ENCODE measurements around the gene FANK1. TPM values are rescaled to one million over a fixed set of nuclear protein-coding genes. Genes with fewer than 3 reads are reported as not detected.

Gene FANK1
- polyA plus RNA-seq, 2 of the 4 experiments (the other 2 are of a cell fraction): 4.1 to 5.3 TPM

GRCh38 chr10:126049759-126050700, 153.7 kb downstream of the FANK1 start:
- H3K4me1 ChIP-seq: no peaks in the 10 kb centered on the region
- no peak for FAIRE-seq
- H3K27ac ChIP-seq: no peak overlapping the region
- ChIA-PET POLR2A (no interaction called here), CTCF (interaction anchor here (1.2 kb wide), 1 partner anchor 11 kb away, joined by 4 read pairs; no protein-coding TSS in a partner anchor)
- no peak for DNase-seq (ENCODE audit: low read depth in 1 of 2, low spot score in 1 of 2)
- H3K4me3 ChIP-seq: no peak overlapping the region
- no peak for TF ChIP-seq EP300 (IDR thresholded peaks at IDR 0.05)
- no peak for TF ChIP-seq ZNF302 (CRISPR knock-in tag; IDR thresholded peaks at IDR 0.05)
- 74% methylated on average over 13 of the region's 13 CpGs for WGBS (ENCODE audit: missing lambda C conversion rate)
- H3K4me2 ChIP-seq: no peak overlapping the region
- ATAC-seq: no peak
- no peaks in the 10 kb centered on the region for H3K9me3 ChIP-seq

- FAIRE-seq: no peak
- ChIA-PET CTCF (interaction anchor here (0.8 kb wide), 1 partner anchor 69 kb away, joined by 3 read pairs; no protein-coding TSS in a partner anchor), POLR2A (no interaction called here)
- WGBS (ENCODE audit: missing lambda C conversion rate): 62% methylated on average over 2 of the region's 2 CpGs
- no peak overlapping the region for H3K4me2 ChIP-seq
- no peaks in the 10 kb centered on the region for H3K4me1 ChIP-seq
- no peak for ATAC-seq
- H3K27ac ChIP-seq: no peak overlapping the region
- no peak overlapping the region for H3K4me3 ChIP-seq
- no peaks in the 10 kb centered on the region for H3K9me3 ChIP-seq
- no peak for TF ChIP-seq FOSB (CRISPR knock-in tag; IDR thresholded peaks at IDR 0.05)
- no peak for TF ChIP-seq RCOR1 (IDR thresholded peaks at IDR 0.05; ENCODE audit: low read depth, low read length)
- TF ChIP-seq CHD4 (IDR thresholded peaks at IDR 0.05; ENCODE audit: borderline replicate concordance): no peak
- TF ChIP-seq RNF2 (IDR thresholded peaks at IDR 0.05; ENCODE audit: borderline replicate concordance, low read depth): no peak
- TF ChIP-seq REST (IDR thresholded peaks at IDR 0.05): no peak
- no peak for TF ChIP-seq FOSL2 (IDR thresholded peaks at IDR 0.05)
- TF ChIP-seq FOSL2 (CRISPR knock-in tag; IDR thresholded peaks at IDR 0.05): no peak
- no peak for TF ChIP-seq ZSCAN20 (CRISPR knock-in tag; IDR thresholded peaks at IDR 0.05)
- TF ChIP-seq ESRRA (IDR thresholded peaks at IDR 0.05; ENCODE audit: borderline replicate concordance, low read length): no peak
- no peak for TF ChIP-seq RARB (CRISPR knock-in tag; IDR thresholded peaks at IDR 0.05)
- no peak for TF ChIP-seq ZNF302 (CRISPR knock-in tag; IDR thresholded peaks at IDR 0.05)
- no peak for TF ChIP-seq TP53 (CRISPR knock-in tag; IDR thresholded peaks at IDR 0.05)
- no peak for TF ChIP-seq CHD2 (IDR thresholded peaks at IDR 0.05; ENCODE audit: low read length, partially characterized antibody)
- TF ChIP-seq GATA3 (IDR thresholded peaks at IDR 0.05; ENCODE audit: borderline replicate concordance): no peak
- TF ChIP-seq NR3C1 (IDR thresholded peaks at IDR 0.05): no peak
- no peak for TF ChIP-seq HDAC2 (IDR thresholded peaks at IDR 0.05)
- no peak for TF ChIP-seq HMGXB4 (CRISPR knock-in tag; IDR thresholded peaks at IDR 0.05; ENCODE audit: borderline replicate concordance)
- TF ChIP-seq JUN (IDR thresholded peaks at IDR 0.05): no peak
- TF ChIP-seq SMC3 (IDR thresholded peaks at IDR 0.05): no peak
- no peak for TF ChIP-seq CBX2 (IDR thresholded peaks at IDR 0.05; ENCODE audit: borderline replicate concordance, low read depth)
- no peak for DNase-seq (ENCODE audit: low read depth in 1 of 2, low spot score in 1 of 2)
These were observed 155.8 kb downstream of the FANK1 start for GRCh38 chr10:126052171-126052570.
